DMS153 treated with DMSO at 0.1 percent for 48 hours (cell line): Measurements from ENCODE around the gene MAP6D1.
"Not testable (repeated sequence)": the region's sequence is repeated elsewhere in the genome, so short reads cannot be mapped to it uniquely, and the experiment has no call there.

ENCODE experiments used
- DNase-seq: peaks from one replicate; lab custom pipeline; 2025; ENCODE audit not compliant: unreplicated experiment; lab: John Stamatoyannopoulos, UW

The MAP6D1 gene

GRCh38 chr3:183801601-183802000 is 23.8 kb downstream of the MAP6D1 start:
- no peak for DNase-seq

- no peak for DNase-seq
Measured at GRCh38 chr3:183800243-183800863, 25.0 kb downstream of the MAP6D1 start.

GRCh38 chr3:183799461-183799860 is 25.9 kb downstream of the MAP6D1 start:
- DNase-seq = no peak

DNA sequence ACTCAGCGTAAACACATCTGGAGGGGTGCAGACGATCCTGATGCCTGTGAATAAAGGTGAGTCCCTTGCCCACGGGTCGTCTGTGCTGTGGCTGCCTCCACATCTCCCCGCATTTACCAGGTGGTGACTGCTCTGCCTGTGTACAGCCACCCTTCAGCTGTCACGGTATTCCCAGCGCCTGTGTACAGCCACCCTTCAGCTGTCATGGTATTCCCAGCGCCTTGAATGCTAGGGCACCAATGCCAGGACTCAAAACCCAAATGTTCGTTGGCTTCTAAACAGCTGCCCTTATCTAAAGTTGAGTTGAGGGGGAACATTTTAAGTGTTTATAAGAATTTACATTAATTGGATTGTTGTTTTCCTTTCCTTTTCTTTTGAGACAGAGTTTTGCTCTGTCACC is 27.4 kb downstream of the MAP6D1 start:
- DNase-seq = no peak

DNA sequence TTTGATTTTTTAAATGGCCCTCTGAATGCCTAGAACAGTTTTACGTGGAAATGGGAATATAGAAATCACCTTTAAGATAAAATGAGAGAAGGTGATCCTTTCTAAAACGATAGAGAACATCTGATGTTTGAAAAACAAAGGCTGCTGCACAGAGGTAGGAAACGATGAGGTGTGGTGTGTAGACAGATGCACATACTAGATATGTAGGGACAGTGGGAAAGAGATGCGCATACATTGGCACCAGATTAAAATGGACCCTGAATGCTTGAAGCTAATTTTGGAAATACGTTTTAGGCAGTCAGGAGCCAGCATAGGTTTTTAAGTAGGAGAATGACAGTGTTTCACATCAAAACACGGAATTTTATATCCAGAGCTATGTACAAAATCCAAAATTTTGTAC is 29.0 kb downstream of the MAP6D1 start:
- DNase-seq = no peak

GRCh38 chr3:183794452-183794851 is 30.9 kb downstream of the MAP6D1 start:
- DNase-seq = no peak

DNA sequence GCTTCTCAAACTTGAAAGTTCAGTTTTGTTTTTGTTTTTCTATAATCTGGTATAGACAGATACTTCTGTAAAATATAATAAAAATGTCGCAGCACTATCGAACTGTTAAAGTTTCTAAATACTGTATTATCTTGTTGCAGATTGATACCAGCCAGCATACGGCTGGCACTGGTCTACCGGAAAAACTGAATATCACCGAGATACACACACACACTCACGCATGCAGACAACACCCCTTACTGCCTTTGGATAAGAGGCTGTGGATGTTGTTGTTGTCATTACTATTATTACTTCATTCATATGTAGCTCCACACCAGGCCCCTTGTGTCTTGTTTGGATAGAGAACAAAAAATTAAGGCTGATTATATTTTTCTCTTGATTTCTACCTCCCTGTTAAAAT is 32.4 kb downstream of the MAP6D1 start:
- DNase-seq = no peak

DNA sequence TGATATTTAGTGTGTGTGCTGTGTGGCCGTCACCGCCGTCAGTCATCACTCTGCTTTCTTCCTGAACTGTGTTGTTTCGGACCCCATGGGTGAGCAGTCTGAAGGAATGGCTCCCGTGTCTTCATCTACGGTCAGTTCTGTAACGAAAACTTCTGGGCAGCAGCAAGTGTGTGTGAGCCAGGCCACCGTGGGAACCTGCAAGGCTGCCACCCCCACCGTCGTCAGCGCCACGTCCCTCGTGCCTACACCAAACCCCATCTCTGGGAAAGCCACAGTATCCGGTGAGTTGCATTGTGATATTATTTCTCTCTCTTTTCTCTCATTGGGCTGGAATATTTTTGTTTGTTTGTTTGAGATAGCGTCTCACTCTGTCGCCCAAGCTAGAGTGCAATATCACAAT is 34.7 kb downstream of the MAP6D1 start:
- DNase-seq = no peak

DNA sequence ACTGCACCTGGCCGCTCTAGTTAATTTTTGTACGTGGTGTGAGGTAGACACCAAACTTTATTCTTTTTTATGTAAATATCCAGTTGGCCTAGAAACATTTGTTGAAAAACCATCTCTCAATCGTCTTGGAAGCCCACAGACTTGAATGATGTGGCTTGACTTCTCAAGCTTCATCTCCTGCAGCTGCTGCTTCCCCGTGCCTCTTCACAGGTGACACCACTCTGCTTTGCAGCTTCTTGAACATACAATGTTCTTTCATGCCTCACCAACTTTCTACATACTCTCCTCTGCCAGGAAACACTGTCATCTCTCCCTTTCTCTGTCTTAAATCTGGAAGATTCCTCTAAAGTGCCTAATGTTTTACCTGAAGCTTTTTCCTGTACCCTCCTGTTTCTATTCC is 35.6 kb downstream of the MAP6D1 start:
- DNase-seq = no peak

DNA sequence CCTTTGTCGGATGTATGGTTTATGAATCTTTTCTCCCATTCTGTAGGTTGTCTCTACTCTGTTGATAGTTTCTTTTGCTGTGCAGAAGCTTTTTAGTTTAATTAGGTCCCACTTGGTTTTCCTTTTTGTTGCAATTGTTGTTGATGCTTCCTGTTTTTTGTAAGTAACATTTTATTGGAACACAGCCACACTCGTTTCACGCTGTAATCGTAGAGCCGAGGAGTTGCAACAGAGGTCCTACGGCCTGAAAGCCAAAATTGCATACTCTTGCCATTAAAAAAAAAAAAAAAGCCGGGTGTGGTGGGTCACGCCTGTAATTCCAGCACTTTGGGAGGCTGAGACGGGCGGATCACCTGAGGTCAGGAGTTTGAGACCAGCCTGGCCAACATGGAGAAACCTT is 40.9 kb downstream of the MAP6D1 start:
- not testable (repeated sequence) for DNase-seq

DNA sequence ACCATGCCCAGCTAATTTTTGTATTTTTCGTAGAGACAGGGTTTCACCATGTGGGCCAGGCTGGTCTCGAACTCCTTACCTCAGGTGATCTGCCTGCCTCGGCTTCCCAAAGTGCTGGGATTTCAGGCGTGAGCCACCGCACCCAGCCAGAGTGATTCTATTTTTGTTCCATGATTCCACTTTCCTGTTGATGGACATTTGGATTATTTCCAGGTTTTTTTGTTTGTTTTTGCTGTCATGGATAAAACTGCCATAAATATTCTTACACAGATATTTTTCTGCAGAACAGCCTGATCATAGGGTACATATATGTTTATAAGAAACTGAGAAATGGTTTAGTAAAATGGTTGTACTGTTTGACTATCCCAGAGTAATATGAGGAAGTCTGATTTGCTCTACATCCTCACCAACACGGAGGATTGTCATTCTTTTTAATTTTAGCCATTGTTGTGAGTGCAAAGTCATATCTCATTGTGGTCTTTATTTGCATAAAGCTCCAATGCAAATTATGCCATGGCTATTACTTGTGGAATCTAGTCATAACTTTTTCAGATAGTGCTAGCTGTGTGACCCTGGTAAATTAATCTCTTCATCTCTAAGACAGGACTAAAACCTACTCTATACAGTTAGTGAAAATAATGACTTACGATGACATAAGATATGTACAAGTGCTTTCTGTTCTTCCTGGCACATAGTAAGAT is 42.7 kb downstream of the MAP6D1 start:
- DNase-seq = no peak

DNA sequence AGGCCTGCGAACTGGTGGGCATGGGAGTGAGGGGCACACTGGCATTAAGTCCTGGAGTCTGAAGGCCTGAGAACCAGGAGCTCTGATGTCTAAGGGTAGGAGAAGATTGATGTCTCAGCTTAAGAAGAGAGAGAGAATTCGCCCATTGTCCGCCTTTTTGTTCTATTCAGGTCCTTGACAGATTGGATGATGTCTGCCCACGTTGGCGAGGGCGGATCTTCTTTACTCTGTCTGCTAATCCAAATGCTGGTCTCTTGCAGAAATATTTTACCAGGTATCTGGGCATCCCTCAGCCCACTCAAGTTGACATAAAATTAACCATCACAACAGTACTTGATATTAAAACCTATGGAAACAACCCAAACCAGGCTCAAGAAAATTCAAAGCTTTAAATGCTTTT is 44.1 kb downstream of the MAP6D1 start:
- no peak for DNase-seq

- no peak for DNase-seq
Measured at GRCh38 chr3:183779896-183780465, 45.4 kb downstream of the MAP6D1 start.

DNA sequence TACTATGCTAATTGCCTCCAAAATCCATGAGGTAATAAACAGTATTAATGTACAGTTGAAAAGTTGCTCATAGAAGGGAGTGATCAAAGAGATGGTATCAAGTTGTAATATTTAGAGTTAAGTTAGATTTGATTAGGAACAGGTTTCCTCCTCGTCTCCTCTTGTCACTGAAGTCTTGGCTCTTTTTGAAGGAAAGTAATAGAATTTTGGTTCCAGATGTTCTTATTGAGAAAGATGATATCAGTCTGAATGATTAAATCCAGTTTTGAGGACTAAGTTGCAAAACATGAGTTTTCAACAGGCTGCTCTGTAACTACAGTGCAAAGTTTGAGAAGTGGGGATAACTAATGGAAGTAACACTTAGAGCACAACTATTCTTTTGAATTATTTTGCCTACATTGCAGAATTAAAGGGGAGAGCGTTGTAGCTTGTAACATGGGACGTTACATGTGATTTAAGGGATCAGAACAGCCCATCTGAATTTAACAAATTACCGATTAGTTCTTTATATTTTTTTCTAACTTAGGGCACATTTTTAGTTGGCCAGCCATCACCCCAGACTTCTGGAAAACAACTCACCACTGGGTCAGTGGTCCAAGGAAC is 48.3 kb downstream of the MAP6D1 start:
- no peak for DNase-seq

DNA sequence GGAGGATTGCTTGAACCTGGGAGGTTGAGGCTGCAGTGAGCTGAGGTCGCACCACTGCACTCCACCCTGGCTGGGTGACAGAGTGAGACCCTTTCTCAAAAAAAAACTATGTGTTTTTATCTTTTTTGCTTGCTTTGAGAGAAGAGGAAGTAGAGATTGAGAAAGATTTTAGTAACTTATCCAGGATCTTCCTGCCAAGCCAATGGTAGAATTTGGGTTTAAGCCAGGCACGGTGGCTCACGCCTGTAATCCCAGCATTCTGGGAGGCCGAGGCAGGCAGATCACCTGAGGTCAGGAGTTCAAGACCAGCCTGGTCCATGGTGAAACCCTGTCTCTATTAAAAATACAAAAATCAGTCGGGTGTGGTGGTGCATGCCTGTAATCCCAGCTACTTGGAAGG is 48.9 kb downstream of the MAP6D1 start:
- DNase-seq = not testable (repeated sequence)

DNA sequence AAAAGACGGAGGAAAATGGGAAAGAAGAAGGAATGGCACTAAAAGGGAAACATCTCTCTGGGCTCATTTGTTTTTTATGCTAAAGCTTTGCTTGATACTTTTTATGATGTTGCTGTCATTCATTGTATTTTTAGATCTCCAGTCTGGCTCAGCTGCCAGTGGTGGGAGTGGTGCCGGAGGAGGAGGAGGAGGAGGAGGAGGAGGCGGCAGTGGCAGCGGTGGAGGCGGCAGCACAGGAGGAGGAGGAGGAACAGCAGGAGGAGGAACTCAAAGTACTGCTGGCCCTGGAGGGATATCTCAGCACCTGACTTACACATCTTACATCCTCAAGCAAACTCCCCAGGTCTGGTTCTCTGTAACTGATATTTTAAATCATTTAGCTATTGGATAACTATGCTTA is 49.6 kb downstream of the MAP6D1 start:
- no peak for DNase-seq

DNA sequence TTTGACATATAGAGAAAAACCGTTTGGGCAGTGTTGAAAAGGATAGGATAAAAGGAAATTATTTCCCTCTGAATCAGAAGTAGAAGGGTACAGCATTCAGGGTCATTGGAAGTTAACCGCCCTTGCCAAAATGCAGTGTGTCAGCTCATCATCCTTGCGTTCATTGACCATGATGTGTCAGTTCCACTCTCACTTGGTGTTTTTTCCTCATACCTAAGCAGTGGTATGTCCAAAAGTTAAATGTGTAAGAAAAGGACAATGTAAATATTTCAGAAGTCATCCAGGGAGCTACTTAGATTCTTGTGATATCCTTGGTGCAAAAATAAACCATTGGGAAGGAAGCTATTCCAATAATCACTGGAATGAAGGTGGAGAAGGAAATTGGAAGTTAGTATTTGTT is 50.7 kb downstream of the MAP6D1 start:
- DNase-seq = no peak

DNA sequence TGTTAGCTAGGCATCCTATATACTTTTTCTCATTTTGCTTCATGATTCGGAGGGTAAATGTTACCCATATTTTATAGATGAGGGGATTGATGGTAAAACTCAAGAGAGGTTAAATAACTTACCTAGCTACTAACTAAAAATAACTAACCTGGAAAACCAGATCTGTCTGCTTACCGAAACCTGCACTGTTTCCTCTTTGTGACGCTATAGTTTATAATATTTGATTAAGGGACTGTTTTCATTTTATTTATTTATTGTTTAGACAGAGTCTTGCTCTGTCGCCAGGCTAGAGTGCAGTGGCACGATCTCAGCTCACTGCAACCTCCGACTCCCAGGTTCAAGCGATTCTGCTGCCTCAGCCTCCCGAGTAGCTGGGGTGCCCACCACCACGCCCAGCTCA is 55.9 kb downstream of the MAP6D1 start:
- DNase-seq = no peak

GRCh38 chr3:183768114-183768513 is 57.3 kb downstream of the MAP6D1 start:
- no peak for DNase-seq

- DNase-seq = peak; percentile 24
Measured at GRCh38 chr3:183766745-183767606, 58.4 kb downstream of the MAP6D1 start.

GRCh38 chr3:183766107-183766506 is 59.3 kb downstream of the MAP6D1 start:
- no peak for DNase-seq
